ENCODE results near the gene KCNK2.

- TF ChIP-seq CTCF (conservative IDR thresholded peaks at IDR 0.05; ENCODE audit: low read length) (no peak), EZH2phosphoT487 (IDR thresholded peaks at IDR 0.05; ENCODE audit: borderline replicate concordance) (no peak)
These were observed 178.2 kb downstream of the KCNK2 start for GRCh38 chr1:215260711-215261110.
